Epithelial cell of alveolus of lung (primary cell): ENCODE results near the gene PLEKHA4. TPM values are rescaled to one million over a fixed set of nuclear protein-coding genes. Genes with fewer than 3 reads are reported as not detected.

Experiments
- total RNA-seq: library from RNA; depleted of rRNA; stranded (reverse); fragments of >200 nt; gene quantifications from 2 replicates; pipeline ENCODE4 v1.2.1, GENCODE V29; 2015

Gene PLEKHA4
- total RNA-seq: 18.4 and 23.8 TPM in 2 replicates

DNA sequence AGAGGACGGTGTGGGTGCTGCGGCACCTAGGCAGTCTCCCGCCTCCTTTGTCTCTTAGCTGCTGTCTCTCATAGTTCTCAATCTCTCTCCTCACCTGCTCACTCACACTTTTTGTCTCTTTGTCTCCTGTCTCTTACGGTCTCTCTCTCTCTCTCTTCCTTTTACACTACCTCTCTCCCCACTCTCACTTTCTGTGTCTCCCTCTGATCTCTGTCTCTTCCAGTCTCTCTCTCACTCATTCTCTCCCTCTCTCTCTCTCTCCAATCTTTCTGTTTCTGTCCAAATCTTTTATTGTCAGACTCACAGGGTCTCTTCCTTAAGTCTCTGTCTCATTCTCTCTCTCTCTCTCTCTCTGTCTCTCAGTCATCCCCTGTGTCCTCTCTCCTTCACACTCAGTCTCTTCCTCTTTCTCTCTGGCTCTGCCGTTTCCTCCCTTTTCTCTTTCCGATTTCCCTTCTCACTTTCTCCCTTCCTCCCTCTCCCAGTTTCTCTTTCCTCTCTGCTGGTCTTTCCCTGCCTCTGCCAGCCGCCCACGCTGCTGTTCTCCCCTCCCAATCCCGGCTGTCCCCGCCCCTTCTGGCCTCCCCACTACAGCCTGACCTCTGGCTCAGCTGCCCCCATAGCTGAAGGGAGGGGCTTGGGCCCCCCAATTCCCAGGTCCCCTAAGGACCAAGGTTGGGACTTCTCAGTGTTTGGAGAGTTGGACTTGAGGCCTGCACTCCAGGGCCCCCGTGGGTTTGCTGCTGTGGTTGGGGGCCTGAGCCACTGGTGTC, at the start of gene PLEKHA4:
Gene PLEKHA4, minus strand, starts transcription at position 504 of the 773 bp plus-strand sequence. CDS start 997 bp downstream, outside the sequence.

GRCh38 chr19:48899781-48900476, 31.5 kb upstream of the PLEKHA4 start, which contains the start of gene NUCB1:
NUCB1 (plus strand) TSS chr19:48900312; CDS start chr19:48900797, 485 bp downstream.

DNA sequence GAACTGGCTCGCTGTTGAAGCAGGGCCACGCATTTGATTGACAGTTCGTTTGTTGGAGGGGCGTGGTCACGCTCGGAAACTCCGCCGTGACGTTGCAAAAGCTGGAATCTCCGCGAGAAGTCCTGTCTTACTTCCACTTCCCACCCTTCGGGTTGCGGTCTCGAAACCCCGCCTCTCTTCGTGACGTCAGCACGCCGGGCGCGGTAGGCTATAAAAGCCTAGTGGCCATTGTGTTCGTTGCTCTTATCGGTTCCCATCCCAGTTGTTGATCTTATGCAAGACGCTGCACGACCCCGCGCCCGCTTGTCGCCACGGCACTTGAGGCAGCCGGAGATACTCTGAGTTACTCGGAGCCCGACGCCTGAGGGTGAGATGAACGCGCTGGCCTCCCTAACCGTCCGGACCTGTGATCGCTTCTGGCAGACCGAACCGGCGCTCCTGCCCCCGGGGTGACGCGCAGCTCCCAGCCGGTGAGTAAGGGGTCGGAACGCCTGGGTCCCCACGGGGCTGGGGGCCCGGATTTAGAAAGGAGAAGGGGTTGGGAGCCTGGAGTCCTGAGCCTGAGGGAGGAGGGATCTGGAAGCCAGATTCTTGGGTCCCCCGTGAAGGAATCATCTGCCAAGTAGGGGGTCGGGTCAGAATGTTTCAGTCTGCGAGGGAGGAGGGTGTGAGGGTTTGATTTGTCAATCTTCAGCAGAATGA, 3.9 kb upstream of the PLEKHA4 start, which contains the start of gene PPP1R15A:
Gene PPP1R15A, plus strand, starts transcription at position 240 of the 702 bp plus-strand sequence. CDS start 813 bp downstream, outside the sequence.

GRCh38 chr19:48836089-48837017, 32.1 kb downstream of the PLEKHA4 start, which contains the start of gene HSD17B14:
HSD17B14 (minus strand) TSS chr19:48836491; CDS start chr19:48836411, 80 bp downstream.

Other genes starting within 250 kb of the PLEKHA4 start
- gene RPL18, start 249.4 kb downstream of the PLEKHA4 start, total RNA-seq: 3,283 and 3,843 TPM in 2 replicates
- 9.2 and 12.9 TPM in 2 replicates for gene SPHK2, start 249.1 kb downstream of the PLEKHA4 start, total RNA-seq
- gene DBP, start 231.2 kb downstream of the PLEKHA4 start, total RNA-seq: 1.2 and 33.1 TPM in 2 replicates
- 1.3 and 4.6 TPM in 2 replicates for gene CA11, start 222.4 kb downstream of the PLEKHA4 start, total RNA-seq
- gene NTN5, start 195.6 kb downstream of the PLEKHA4 start, total RNA-seq: 0.72 TPM in 1 of 2 replicates, not detected in the other
- 0.13 TPM in 1 of 2 replicates, not detected in the other for gene FUT2, start 172.6 kb downstream of the PLEKHA4 start, total RNA-seq
- gene MAMSTR, start 148.9 kb downstream of the PLEKHA4 start, total RNA-seq: 0.56 and 1.6 TPM in 2 replicates
- 3.4 and 8.3 TPM in 2 replicates for gene RASIP1, start 128.0 kb downstream of the PLEKHA4 start, total RNA-seq
- gene IZUMO1, start 121.7 kb downstream of the PLEKHA4 start, total RNA-seq: 0.56 TPM in 1 of 2 replicates, not detected in the other
- 0.39 TPM in 1 of 2 replicates, not detected in the other for gene FUT1, start 116.0 kb downstream of the PLEKHA4 start, total RNA-seq
- gene FGF21, start 113.1 kb downstream of the PLEKHA4 start, total RNA-seq: not detected in 2 replicates
- gene BCAT2, start 57.6 kb downstream of the PLEKHA4 start, total RNA-seq: 54.6 and 56.7 TPM in 2 replicates
- 4.0 and 4.6 TPM in 2 replicates for gene HSD17B14, start 32.1 kb downstream of the PLEKHA4 start, total RNA-seq
- gene PPP1R15A, start 3.8 kb upstream of the PLEKHA4 start, total RNA-seq: 34.5 and 39.9 TPM in 2 replicates
- gene TULP2, start 30.1 kb upstream of the PLEKHA4 start, total RNA-seq: not detected in 2 replicates
- 337 and 467 TPM in 2 replicates for gene NUCB1, start 31.7 kb upstream of the PLEKHA4 start, total RNA-seq
- gene DHDH, start 65.1 kb upstream of the PLEKHA4 start, total RNA-seq: 0.16 TPM in 1 of 2 replicates, not detected in the other
- 111 and 161 TPM in 2 replicates for gene BAX, start 86.3 kb upstream of the PLEKHA4 start, total RNA-seq
- 4,137 and 8,306 TPM in 2 replicates for gene FTL, start 96.7 kb upstream of the PLEKHA4 start, total RNA-seq
- gene GYS1, start 124.7 kb upstream of the PLEKHA4 start, total RNA-seq: 47.3 and 78.4 TPM in 2 replicates
- 111 and 241 TPM in 2 replicates for gene RUVBL2, start 125.3 kb upstream of the PLEKHA4 start, total RNA-seq
- 0.52 and 1.2 TPM in 2 replicates for gene LHB, start 148.5 kb upstream of the PLEKHA4 start, total RNA-seq
- gene CGB3, start 155.7 kb upstream of the PLEKHA4 start, total RNA-seq: 1.3 TPM in 1 of 2 replicates, not detected in the other
- not detected in 2 replicates for gene CGB2, start 163.3 kb upstream of the PLEKHA4 start, total RNA-seq
- not detected in 2 replicates for gene CGB1, start 168.3 kb upstream of the PLEKHA4 start, total RNA-seq
- 12.3 TPM in 1 of 2 replicates, not detected in the other for gene CGB5, start 175.2 kb upstream of the PLEKHA4 start, total RNA-seq
- gene CGB8, start 180.5 kb upstream of the PLEKHA4 start, total RNA-seq: 0.91 TPM in 1 of 2 replicates, not detected in the other
- 0.40 and 2.7 TPM in 2 replicates for gene CGB7, start 189.1 kb upstream of the PLEKHA4 start, total RNA-seq
- not detected in 2 replicates for gene NTF4, start 196.2 kb upstream of the PLEKHA4 start, total RNA-seq
- gene KCNA7, start 204.1 kb upstream of the PLEKHA4 start, total RNA-seq: not detected in 2 replicates
- gene SNRNP70, start 216.8 kb upstream of the PLEKHA4 start, total RNA-seq: 119 and 145 TPM in 2 replicates
- gene LIN7B, start 245.8 kb upstream of the PLEKHA4 start, total RNA-seq: 3.1 and 7.0 TPM in 2 replicates